ENCODE measurements around the gene KIAA0930. TPM values are rescaled to one million over a fixed set of nuclear protein-coding genes. Genes with fewer than 3 reads are reported as not detected.

Gene KIAA0930
- total and polyA plus RNA-seq, 2 of the 4 experiments (the other 2 are of a cell fraction), result 25.3 to 34.1 TPM

GRCh38 chr22:45225732-45226502, 14.8 kb downstream of the KIAA0930 start:
- dilution Hi-C loops (cut with HindIII; ENCODE audit: low sequenced_read_pairs, unreplicated experiment) (no loop called here), intact Hi-C loops (cut with micrococcal nuclease) (no loop called here), in situ Hi-C loops (cut with MboI; ENCODE audit: low sequenced_read_pairs) (no loop called here)
- Histone ChIP-seq H2AK5ac (ENCODE audit: low read depth, low read length) (no peak overlapping the region), H4K8ac (ENCODE audit: low read depth in 2 of 2, low read length in 2 of 2) (no peak overlapping the region), H3K9ac (ENCODE audit: low read depth, low read length) (no peak overlapping the region), H4K91ac (ENCODE audit: insufficient read depth, low read depth, low read length) (no peak overlapping the region), H3K79me1 (ENCODE audit: low read depth in 1 of 2, low read length in 2 of 2) (peaks cover 0 to 62% of the 10 kb centered on the region in 2 experiments; a peak in 2 of 4 replicates), H3K4ac (ENCODE audit: low read depth, low read length) (no peak overlapping the region), H2BK5ac (ENCODE audit: low read depth, low read length, poor library complexity, severe bottlenecking) (no peak overlapping the region), H3K9me1 (ENCODE audit: insufficient read depth, low read length) (no peaks in the 10 kb centered on the region; the same call in 1 of the 2 replicates), H3K18ac (ENCODE audit: low read depth, low read length) (no peak overlapping the region), H3K23ac (ENCODE audit: low read depth, low read length) (no peak overlapping the region), H3K4me3 (ENCODE audit: insufficient read depth, low read depth, low read length) (no peak overlapping the region), H2BK120ac (ENCODE audit: low read depth, low read length) (no peak overlapping the region), H3K4me1 (ENCODE audit: control insufficient read depth, insufficient read depth, low read length) (peaks cover 7% of the 10 kb centered on the region; the same call in 1 of the 2 replicates), H2AFZ (replicated peaks; ENCODE audit: low read length, poor library complexity) (no peak overlapping the region), H3K4me2 (ENCODE audit: low read depth, low read length) (no peak overlapping the region), H4K20me1 (ENCODE audit: insufficient read depth, low read length) (peaks cover 59% of the 10 kb centered on the region), H3K27me3 (ENCODE audit: control insufficient read depth, insufficient read depth, low read length) (no peaks in the 10 kb centered on the region), H3K36me3 (ENCODE audit: control insufficient read depth, insufficient read depth, low read length) (0 out of 2 replicates have a peak, but pooled peaks cover 2% of the 10 kb centered on the region), H2BK20ac (ENCODE audit: low read depth, low read length) (no peak overlapping the region), H4K5ac (ENCODE audit: low read depth, low read length) (no peak overlapping the region), H3K56ac (ENCODE audit: extremely low read depth, insufficient read depth, low read length) (no peak overlapping the region), H3K14ac (replicated peaks; ENCODE audit: low read depth, low read length) (no peak overlapping the region), H2AK9ac (replicated peaks; ENCODE audit: low read depth, low read length, poor library complexity) (no peak overlapping the region), H2BK15ac (ENCODE audit: low read depth, low read length) (no peak overlapping the region), H3K9me3 (ENCODE audit: control insufficient read depth, insufficient read depth, low read length) (no peaks in the 10 kb centered on the region), H3K27ac (ENCODE audit: insufficient read depth, low read length) (no peak overlapping the region)
- 64% methylated on average over 16 of the region's 26 CpGs; no CpG with 5 or more reads in 1 of the 2 experiments for WGBS, 2 experiments (ENCODE audit: extremely low coverage in 2 of 2, insufficient read length in 1 of 2)
- DNase-seq (peak; percentile 70), ATAC-seq (ENCODE audit: low read depth) (peak; percentile 46)
- ChIA-PET CTCF (no interaction called here), POLR2A (ENCODE audit: unreplicated experiment) (no interaction called here)
- BruUV-seq (replicated peaks), result no TSS peak
- TF ChIP-seq BHLHE40 (IDR thresholded peaks at IDR 0.05; ENCODE audit: low read depth, low read length) (no peak), CEBPB (IDR thresholded peaks at IDR 0.05; ENCODE audit: low read depth, low read length) (peak; percentile 87), MXI1 (IDR thresholded peaks at IDR 0.05; ENCODE audit: borderline replicate concordance, low read depth, low read length) (0 out of 2 replicates have a peak, but pooled peaks have one; percentile 28)
